Body of pancreas (tissue), 4 donors: Measurements from ENCODE around the gene EIF3B.

ENCODE experiments used
- POLR2A ChIP-seq, 3 donors: fragments of 450-650 bp; IDR thresholded peaks; one replicate each; pipeline ENCODE4 v1.6.1; 2016; ENCODE audit warnings: antibody characterized with exemption in 3 of 3, mild to moderate bottlenecking in 2 of 3
- TF ChIP-seq, protein P1 (sequence below), 7 experiments: fragments of 450-650 bp in 4 of 7; fragments of 200-600 bp in 3 of 7; sonication (generic) in 3 of 7; IDR thresholded peaks; one replicate each; pipeline ENCODE4 v1.5.1; 2016 to 2019; ENCODE audit warnings: antibody characterized with exemption in 7 of 7

DNA sequence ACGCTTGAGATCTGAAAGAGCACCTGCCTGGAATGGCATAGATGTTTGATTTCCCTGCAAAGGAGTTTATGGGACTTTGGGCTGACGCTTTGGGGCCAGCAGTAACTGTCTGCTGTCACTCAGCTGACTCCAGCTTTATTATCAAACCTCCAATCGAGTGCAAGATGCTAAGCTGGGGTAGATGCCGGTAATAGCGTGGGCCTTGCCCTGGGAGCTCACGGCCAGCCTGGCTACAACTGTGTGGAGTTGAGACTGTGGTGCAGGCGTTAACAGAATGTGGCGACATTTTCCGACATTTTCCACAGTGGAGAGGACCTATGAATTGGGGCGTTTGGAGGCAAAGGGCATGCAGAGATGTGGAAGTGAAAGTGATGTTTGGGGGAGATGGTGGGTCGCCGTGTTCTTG lies 50.1 kb downstream of the EIF3B start:
- TF ChIP-seq, protein P1, sequence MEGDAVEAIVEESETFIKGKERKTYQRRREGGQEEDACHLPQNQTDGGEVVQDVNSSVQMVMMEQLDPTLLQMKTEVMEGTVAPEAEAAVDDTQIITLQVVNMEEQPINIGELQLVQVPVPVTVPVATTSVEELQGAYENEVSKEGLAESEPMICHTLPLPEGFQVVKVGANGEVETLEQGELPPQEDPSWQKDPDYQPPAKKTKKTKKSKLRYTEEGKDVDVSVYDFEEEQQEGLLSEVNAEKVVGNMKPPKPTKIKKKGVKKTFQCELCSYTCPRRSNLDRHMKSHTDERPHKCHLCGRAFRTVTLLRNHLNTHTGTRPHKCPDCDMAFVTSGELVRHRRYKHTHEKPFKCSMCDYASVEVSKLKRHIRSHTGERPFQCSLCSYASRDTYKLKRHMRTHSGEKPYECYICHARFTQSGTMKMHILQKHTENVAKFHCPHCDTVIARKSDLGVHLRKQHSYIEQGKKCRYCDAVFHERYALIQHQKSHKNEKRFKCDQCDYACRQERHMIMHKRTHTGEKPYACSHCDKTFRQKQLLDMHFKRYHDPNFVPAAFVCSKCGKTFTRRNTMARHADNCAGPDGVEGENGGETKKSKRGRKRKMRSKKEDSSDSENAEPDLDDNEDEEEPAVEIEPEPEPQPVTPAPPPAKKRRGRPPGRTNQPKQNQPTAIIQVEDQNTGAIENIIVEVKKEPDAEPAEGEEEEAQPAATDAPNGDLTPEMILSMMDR (IDR thresholded peaks at IDR 0.05): no peak
- no peak for TF ChIP-seq POLR2A (IDR thresholded peaks at IDR 0.05)
